Pancreas (tissue), 10 donors: ENCODE measurements around the gene SLC26A4. TPM values are rescaled to one million over a fixed set of nuclear protein-coding genes. Genes with fewer than 3 reads are reported as not detected.

Source experiments
- ATAC-seq, 4 donors: fragments of 200-7000 bp; cut with Tn5 transposase; one replicate each; pipeline versions ENCODE4 v1.8.0 to v1.9.1; 2020; ENCODE audit warnings: mild to moderate bottlenecking in 4 of 4, moderate library complexity in 4 of 4
- DNase-seq, 6 donors: peaks; one replicate each; pipeline ENCODE4 v3.0.0-alpha.2; 2020
- FAIRE-seq: peaks from 2 replicates; lab custom pipeline; 2012; peaks lifted over from hg19 to GRCh38; lab: Jason Lieb, UNC
- H3K27ac ChIP-seq, 4 donors: fragments of 200-600 bp; sonication (generic); 1 replicate in 3 of 4; 2 replicates in 1 of 4; pipeline versions ENCODE4 v1.5.0 to v1.8.0; 2020
- H3K27me3 ChIP-seq, 4 donors: fragments of 200-600 bp; one replicate each; pipeline ENCODE4 v1.8.0; 2021
- H3K36me3 ChIP-seq, 3 donors: fragments of 200-600 bp; sonication (generic) in 1 of 3; one replicate each; pipeline versions ENCODE4 v1.5.0 to v1.8.0; 2020 to 2021
- H3K4me1 ChIP-seq, 3 donors: fragments of 200-600 bp; one replicate each; pipeline ENCODE4 v1.8.0; 2021
- H3K4me3 ChIP-seq, 4 donors: fragments of 200-600 bp; sonication (generic) in 2 of 4; one replicate each; pipeline versions ENCODE4 v1.5.0 to v1.8.0; 2020 to 2021
- H3K9me3 ChIP-seq, 4 donors: fragments of 200-600 bp; one replicate each; pipeline ENCODE4 v1.8.0; 2021
- CTCF ChIP-seq, 4 donors: fragments of 200-600 bp; sonication (generic) in 3 of 4; IDR thresholded peaks; one replicate each; pipeline versions ENCODE4 v1.5.0 to v1.8.0; 2021; ENCODE audit warnings: antibody characterized with exemption in 4 of 4
- WGBS, 2 donors: extraction: QIAGEN DNeasy Blood & Tissue Kit; methylation state at CpG; one replicate each; pipeline ENCODE4 v1.1.7; 2013; 5-methylcytosine and 5-hydroxymethylcytosine counted together
- intact Hi-C, 3 donors: fragments of 100-400 bp; cut with DNase I; formaldehyde crosslinking; loops; one replicate each; pipeline versions ENCODE4 v1.11.1 to v1.14.2; 2022
- polyA plus RNA-seq, 2 donors: library from polyadenylated mRNA; stranded (reverse); fragments of 200-250 nt; gene quantifications; one replicate each; pipeline ENCODE4 v1.2.3, GENCODE V29; 2013
- total RNA-seq, 6 donors: library from RNA; stranded (reverse); fragmentation: NEBNext Ultra II Directional in 4 of 6; extraction: Animal tissue kit (Norgen Biotek cat#: 25700) in 4 of 6; gene quantifications; one replicate each; pipeline versions ENCODE4 v1.2.1 to v1.2.4, GENCODE V29; 2021 to 2023
- donor health status: healthy with polysubstance abuse.
- donor health status: DM: no; HTN: no; CAD: no; lungs with moderate emphysema.
- donor health status: DM: no; HTN: no; CAD: no.
- donor health status: control.
- donor health status: control.
- donor health status: Bipolar disorder and iron deficiency.
- donor health status: DM: yes; HTN: yes; CAD: no.
- donor health status: DM: no; HTN: no; CAD: no.
- donor health status: DM: no; HTN: no; CAD: no.
- donor health status: DM: yes; HTN: yes; CAD: no.

SLC26A4 gene
- total and polyA plus RNA-seq, 8 donors, result 0.15 to 2.0 (median 0.60) TPM

GRCh38 chr7:107693396-107693795 lies 32.8 kb downstream of the SLC26A4 start:
- TF ChIP-seq CTCF (IDR thresholded peaks at IDR 0.05), result no peak
- no peak overlapping the region for H3K27ac ChIP-seq

GRCh38 chr7:107694386-107694785 lies 33.8 kb downstream of the SLC26A4 start:
- Histone ChIP-seq H3K4me3 (no peak overlapping the region), H3K9me3 (no peaks in the 10 kb centered on the region), H3K27me3 (no peaks in the 10 kb centered on the region), H3K27ac (no peak overlapping the region), H3K36me3 (no peaks in the 10 kb centered on the region), H3K4me1 (no peaks in the 10 kb centered on the region)
- TF ChIP-seq CTCF (IDR thresholded peaks at IDR 0.05), result no peak
- DNase-seq, result no peak
- intact Hi-C loops, result no loop called here
- no peak for FAIRE-seq
- 30 to 31% methylated on average over 5 of the region's 5 CpGs for WGBS, 2 donors
- peak in 1 of 4 donors; percentile 35 for ATAC-seq

More at GRCh38 chr7:107693396-107693795, 32.8 kb downstream of the SLC26A4 start:
- Histone ChIP-seq H3K4me1 (no peaks in the 10 kb centered on the region), H3K27me3 (no peaks in the 10 kb centered on the region), H3K4me3 (no peak overlapping the region), H3K36me3 (no peaks in the 10 kb centered on the region), H3K9me3 (no peaks in the 10 kb centered on the region)
- ATAC-seq (no peak), DNase-seq (no peak), FAIRE-seq (no peak)
- WGBS, 2 donors, result 36 to 51% methylated on average over 4 of the region's 4 CpGs
- intact Hi-C loops, result no loop called here

GRCh38 chr7:107696330-107696946 lies 35.8 kb downstream of the SLC26A4 start:
- ATAC-seq, result no peak
- intact Hi-C loops, result no loop called here
- TF ChIP-seq CTCF (IDR thresholded peaks at IDR 0.05), result no peak
- Histone ChIP-seq H3K4me1 (no peaks in the 10 kb centered on the region), H3K36me3 (no peaks in the 10 kb centered on the region), H3K9me3 (no peaks in the 10 kb centered on the region), H3K4me3 (no peak overlapping the region), H3K27ac (no peak overlapping the region), H3K27me3 (no peaks in the 10 kb centered on the region)
- WGBS, 2 donors, result 84 to 93% methylated on average over 4 of the region's 4 CpGs
- DNase-seq, result no peak
- FAIRE-seq, result no peak

GRCh38 chr7:107697321-107698049 lies 36.9 kb downstream of the SLC26A4 start:
- ATAC-seq (peak in 2 of 4 donors; percentile 29 to 63), FAIRE-seq (no peak), DNase-seq (no peak)
- Histone ChIP-seq H3K4me3 (no peak overlapping the region), H3K36me3 (no peaks in the 10 kb centered on the region), H3K9me3 (no peaks in the 10 kb centered on the region), H3K27ac (no peak overlapping the region), H3K4me1 (no peaks in the 10 kb centered on the region), H3K27me3 (no peaks in the 10 kb centered on the region)
- intact Hi-C loops, result no loop called here
- WGBS, 2 donors, result 73% methylated on average over 7 of the region's 7 CpGs
- no peak for TF ChIP-seq CTCF (IDR thresholded peaks at IDR 0.05)

- Histone ChIP-seq H3K9me3 (no peaks in the 10 kb centered on the region), H3K4me1 (no peaks in the 10 kb centered on the region), H3K27me3 (no peaks in the 10 kb centered on the region), H3K4me3 (no peak overlapping the region), H3K27ac (no peak overlapping the region), H3K36me3 (no peaks in the 10 kb centered on the region)
- intact Hi-C loops, result no loop called here
- TF ChIP-seq CTCF (IDR thresholded peaks at IDR 0.05), result no peak
- DNase-seq, result no peak
- no peak for FAIRE-seq
- ATAC-seq, result no peak
Measured at GRCh38 chr7:107700570-107700969, 39.9 kb downstream of the SLC26A4 start.
